Prostate gland (tissue), 2 donors: Measurements from ENCODE around the gene TTLL4.

ENCODE experiments used
- POLR2AphosphoS5 ChIP-seq: sonication (generic); formaldehyde crosslinking; IDR thresholded peaks from one replicate; pipeline ENCODE4 v1.6.1; 2017; ENCODE audit warnings: antibody characterized with exemption
- TF ChIP-seq, protein P1 (sequence below), 4 experiments: fragments of 200-600 bp in 2 of 4; fragments of 450-650 bp in 2 of 4; sonication (generic) in 2 of 4; IDR thresholded peaks; 1 replicate in 3 of 4; 2 replicates in 1 of 4; pipeline ENCODE4 v1.5.1; 2016 to 2019; ENCODE audit warnings: antibody characterized with exemption in 4 of 4, mild to moderate bottlenecking in 2 of 4, moderate library complexity in 2 of 4

- TF ChIP-seq, protein P1, sequence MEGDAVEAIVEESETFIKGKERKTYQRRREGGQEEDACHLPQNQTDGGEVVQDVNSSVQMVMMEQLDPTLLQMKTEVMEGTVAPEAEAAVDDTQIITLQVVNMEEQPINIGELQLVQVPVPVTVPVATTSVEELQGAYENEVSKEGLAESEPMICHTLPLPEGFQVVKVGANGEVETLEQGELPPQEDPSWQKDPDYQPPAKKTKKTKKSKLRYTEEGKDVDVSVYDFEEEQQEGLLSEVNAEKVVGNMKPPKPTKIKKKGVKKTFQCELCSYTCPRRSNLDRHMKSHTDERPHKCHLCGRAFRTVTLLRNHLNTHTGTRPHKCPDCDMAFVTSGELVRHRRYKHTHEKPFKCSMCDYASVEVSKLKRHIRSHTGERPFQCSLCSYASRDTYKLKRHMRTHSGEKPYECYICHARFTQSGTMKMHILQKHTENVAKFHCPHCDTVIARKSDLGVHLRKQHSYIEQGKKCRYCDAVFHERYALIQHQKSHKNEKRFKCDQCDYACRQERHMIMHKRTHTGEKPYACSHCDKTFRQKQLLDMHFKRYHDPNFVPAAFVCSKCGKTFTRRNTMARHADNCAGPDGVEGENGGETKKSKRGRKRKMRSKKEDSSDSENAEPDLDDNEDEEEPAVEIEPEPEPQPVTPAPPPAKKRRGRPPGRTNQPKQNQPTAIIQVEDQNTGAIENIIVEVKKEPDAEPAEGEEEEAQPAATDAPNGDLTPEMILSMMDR (IDR thresholded peaks at IDR 0.05): no peak
- no peak for TF ChIP-seq POLR2AphosphoS5
Observed at GRCh38 chr2:218729640-218730039, 19.0 kb downstream of the TTLL4 start.
